Bone marrow (tissue), 2 donors: ENCODE data around the gene LRRC18.

Experiments
- DNase-seq, 2 donors: peaks; one replicate each; lab custom pipeline; 2025; lab: John Stamatoyannopoulos, UW

LRRC18 gene

DNA sequence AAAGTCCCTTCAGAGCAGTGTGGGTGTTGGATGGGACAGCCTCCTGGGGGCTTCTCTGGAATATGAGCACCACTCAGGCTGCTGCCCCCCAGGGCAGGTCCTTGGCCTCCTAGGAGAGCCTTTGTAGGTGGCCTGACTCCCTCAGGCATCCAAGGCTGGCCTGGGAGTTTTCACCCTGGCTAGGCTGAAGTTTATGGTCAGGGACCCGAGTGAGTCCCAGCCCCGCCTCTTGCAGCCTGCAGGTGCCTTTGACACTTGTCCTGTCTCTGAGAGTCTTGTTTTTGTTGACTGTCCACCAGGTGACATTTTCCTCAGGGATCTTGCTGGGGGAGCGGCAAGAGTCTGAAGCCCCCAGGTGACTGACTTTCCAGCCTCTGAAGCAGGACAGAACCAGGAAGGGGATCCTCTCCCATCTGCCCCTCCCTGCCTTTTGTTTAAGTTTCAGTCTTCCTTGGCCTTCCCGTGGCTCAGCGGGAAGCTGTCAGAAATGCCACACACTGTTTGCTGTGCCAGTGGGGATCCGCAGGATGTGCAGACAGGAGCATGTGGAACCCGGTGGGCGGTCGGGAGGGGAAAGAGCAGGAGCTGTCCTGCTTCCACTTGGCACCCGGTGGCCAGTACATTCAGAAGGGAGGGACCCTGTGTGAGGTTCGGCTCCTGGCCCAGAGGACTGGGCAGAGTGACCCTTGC is 59.5 kb downstream of the LRRC18 start:
- no peak for DNase-seq

- DNase-seq, result no peak
Measured at GRCh38 chr10:48879451-48879850, 60.2 kb downstream of the LRRC18 start.

DNA sequence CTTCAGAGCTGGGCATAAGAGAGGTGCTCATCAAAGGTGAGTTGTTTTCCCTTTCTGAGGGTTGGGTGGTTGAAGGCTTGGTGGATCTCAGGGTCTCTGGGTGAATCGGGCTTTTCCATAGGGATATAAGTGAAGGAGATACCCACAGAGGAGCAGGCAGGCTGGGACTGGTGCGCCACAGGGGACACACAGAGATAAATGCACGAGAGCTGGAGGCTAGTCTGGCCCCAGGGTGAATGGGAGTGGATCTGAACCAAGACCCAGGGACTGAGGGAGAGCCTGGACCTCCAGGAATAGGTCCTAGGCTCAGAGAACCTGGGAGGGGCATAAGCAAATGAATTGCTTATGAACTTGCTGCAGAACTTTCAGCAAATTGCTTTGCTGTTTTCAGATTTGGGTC is 61.5 kb downstream of the LRRC18 start:
- no peak for DNase-seq

DNA sequence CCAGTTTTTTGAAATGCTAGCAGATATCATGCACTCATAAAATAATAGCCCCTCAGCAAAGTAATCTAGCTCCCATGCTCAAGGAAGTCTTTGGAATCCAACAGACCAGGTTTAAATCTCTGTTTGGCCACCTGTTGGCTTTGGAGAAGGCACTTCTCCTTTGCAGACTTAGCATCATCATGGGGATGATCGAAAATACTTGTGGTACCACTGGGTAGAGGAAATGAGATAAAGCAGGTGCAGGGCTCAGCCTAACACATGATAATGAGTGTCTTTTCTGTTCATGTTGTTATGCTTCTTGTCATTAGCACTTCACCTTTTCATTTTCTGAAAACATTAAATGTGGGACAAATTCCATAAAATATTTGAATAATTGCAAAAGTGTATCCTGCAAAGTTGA is 67.4 kb downstream of the LRRC18 start:
- no peak for DNase-seq
